Naive B cell (primary cell): ENCODE results near the gene MYO1C. TPM values are rescaled to one million over a fixed set of nuclear protein-coding genes. Genes with fewer than 3 reads are reported as not detected.

Experiments
- ATAC-seq, 2 donors: fragments of 150-1000 bp; cut with Tn5 transposase; 2 replicates each; pipeline ENCODE4 v1.10.0; 2021; ENCODE audit warnings: low read depth in 2 of 2, mild to moderate bottlenecking in 2 of 2, moderate library complexity in 2 of 2
- DNase-seq: peaks from one replicate; pipeline ENCODE4 v3.0.0; 2022
- H3K27ac Mint-ChIP-seq, 6 donors: one replicate each; pipeline ENCODE4 v1.8.0; 2020 to 2022; ENCODE audit warnings: mild to moderate bottlenecking in 6 of 6, mixed read lengths in 6 of 6, moderate library complexity in 5 of 6, inconsistent platforms in 2 of 6
- H3K27me3 Mint-ChIP-seq, 3 donors: one replicate each; pipeline ENCODE4 v1.8.0; 2021 to 2022; ENCODE audit warnings: mixed read lengths in 3 of 3, mild to moderate bottlenecking in 1 of 3
- H3K36me3 Mint-ChIP-seq, 2 donors: one replicate each; pipeline ENCODE4 v1.8.0; 2020 to 2022; ENCODE audit warnings: mixed read lengths in 2 of 2, inconsistent platforms in 1 of 2, mild to moderate bottlenecking in 1 of 2
- H3K4me1 Mint-ChIP-seq, 3 donors: one replicate each; pipeline ENCODE4 v1.8.0; 2020 to 2022; ENCODE audit warnings: mixed read lengths in 3 of 3, inconsistent platforms in 1 of 3, mild to moderate bottlenecking in 1 of 3, moderate library complexity in 1 of 3
- H3K4me3 Mint-ChIP-seq, 8 donors: one replicate each; pipeline ENCODE4 v1.8.0; 2020 to 2022; ENCODE audit warnings: mild to moderate bottlenecking in 8 of 8, mixed read lengths in 8 of 8, moderate library complexity in 8 of 8, inconsistent platforms in 2 of 8
- H3K9me3 Mint-ChIP-seq, 7 donors: one replicate each; pipeline ENCODE4 v1.8.0; 2020 to 2022; ENCODE audit warnings: mixed read lengths in 7 of 7, mild to moderate bottlenecking in 5 of 7, inconsistent platforms in 2 of 7, moderate library complexity in 1 of 7
- polyA plus RNA-seq, 6 donors: library from polyadenylated mRNA; unstranded; fragments of 300-500 nt; fragmentation: Illumina TruSeq; gene quantifications; one replicate each; pipeline ENCODE4 v1.2.3, GENCODE V29; 2021; ENCODE audit warnings: low read depth in 6 of 6

The MYO1C gene
- polyA plus RNA-seq, 6 donors from 2014 or later, result 12.0 to 32.5 (median 21.4) TPM

GRCh38 chr17:1487939-1488825, 4.3 kb downstream of the MYO1C start:
- H3K27me3 Mint-ChIP-seq, result no peaks in the 10 kb centered on the region
- DNase-seq, result peak; percentile 77
- H3K4me3 Mint-ChIP-seq, result peak overlapping the region; percentile 80 to 95 (median 90)
- H3K9me3 Mint-ChIP-seq, result no peaks in the 10 kb centered on the region
- H3K27ac Mint-ChIP-seq, result peak overlapping the region; percentile 71 to 100 (median 98)
- peaks cover 37 to 57% (median 54%) of the 10 kb centered on the region in 3 donors for H3K4me1 Mint-ChIP-seq
- H3K36me3 Mint-ChIP-seq, result no peaks in the 10 kb centered on the region
- ATAC-seq, result peak; percentile 18 to 26

GRCh38 chr17:1486802-1487695, 5.4 kb downstream of the MYO1C start:
- Mint-ChIP-seq H3K27me3 (no peaks in the 10 kb centered on the region), H3K4me1 (peaks cover 38 to 54% (median 48%) of the 10 kb centered on the region in 3 donors), H3K36me3 (peaks cover 0 to 5% of the 10 kb centered on the region in 2 donors), H3K4me3 (peak overlapping the region; percentile 80 to 95 (median 90)), H3K27ac (peak overlapping the region; percentile 96 to 100 (median 99)), H3K9me3 (no peaks in the 10 kb centered on the region)
- DNase-seq (peak; percentile 93), ATAC-seq (peak; percentile 34)

- Mint-ChIP-seq H3K9me3 (no peaks in the 10 kb centered on the region), H3K27me3 (no peaks in the 10 kb centered on the region), H3K4me1 (peaks cover 39 to 52% (median 49%) of the 10 kb centered on the region in 3 donors), H3K4me3 (peak overlapping the region; percentile 88 to 98 (median 95)), H3K36me3 (peaks cover 0 to 17% of the 10 kb centered on the region in 2 donors), H3K27ac (peak overlapping the region in 5 of 6 donors; percentile 96 to 100 (median 99))
- ATAC-seq (peak; percentile 21 to 25), DNase-seq (peak; percentile 65)
Observed at GRCh38 chr17:1485423-1486376, 6.8 kb downstream of the MYO1C start.

- Mint-ChIP-seq H3K4me3 (peak overlapping the region; percentile 88 to 98 (median 95)), H3K4me1 (peaks cover 34 to 44% (median 41%) of the 10 kb centered on the region in 3 donors), H3K36me3 (peaks cover 0 to 17% of the 10 kb centered on the region in 2 donors), H3K27ac (peak overlapping the region; percentile 96 to 100 (median 99)), H3K27me3 (no peaks in the 10 kb centered on the region), H3K9me3 (no peaks in the 10 kb centered on the region)
- ATAC-seq (peak; percentile 69), DNase-seq (peak; percentile 95)
Observed at GRCh38 chr17:1484676-1485422, 7.6 kb downstream of the MYO1C start.

GRCh38 chr17:1484060-1484535, 8.4 kb downstream of the MYO1C start:
- H3K27ac Mint-ChIP-seq, result peak overlapping the region; percentile 44 to 100 (median 94)
- peaks cover 0 to 17% of the 10 kb centered on the region in 2 donors for H3K36me3 Mint-ChIP-seq
- no peak for ATAC-seq

GRCh38 chr17:1482680-1483079, 9.8 kb downstream of the MYO1C start:
- Mint-ChIP-seq H3K4me3 (peak overlapping the region in 1 of 8 donors; percentile 15), H3K27ac (peak overlapping the region in 2 of 6 donors; percentile 76 to 94), H3K9me3 (no peaks in the 10 kb centered on the region), H3K27me3 (no peaks in the 10 kb centered on the region), H3K4me1 (peaks cover 31 to 32% (median 31%) of the 10 kb centered on the region in 3 donors), H3K36me3 (peaks cover 0 to 26% of the 10 kb centered on the region in 2 donors)
- DNase-seq (no peak), ATAC-seq (no peak)

More at GRCh38 chr17:1484060-1484535, 8.4 kb downstream of the MYO1C start:
- no peak for DNase-seq
- Mint-ChIP-seq H3K27me3 (no peaks in the 10 kb centered on the region), H3K4me3 (peak overlapping the region; percentile 84 to 98 (median 94)), H3K9me3 (no peaks in the 10 kb centered on the region), H3K4me1 (peaks cover 33 to 40% (median 34%) of the 10 kb centered on the region in 3 donors)

- Mint-ChIP-seq H3K4me3 (peak overlapping the region in 1 of 8 donors; percentile 79), H3K36me3 (peaks cover 0 to 26% of the 10 kb centered on the region in 2 donors), H3K27me3 (no peaks in the 10 kb centered on the region), H3K9me3 (no peaks in the 10 kb centered on the region), H3K27ac (peak overlapping the region in 4 of 6 donors; percentile 66 to 88 (median 78)), H3K4me1 (peaks cover 24 to 32% (median 32%) of the 10 kb centered on the region in 3 donors)
- DNase-seq, result no peak
- no peak for ATAC-seq
Observed at GRCh38 chr17:1481736-1482135, 10.8 kb downstream of the MYO1C start.

GRCh38 chr17:1480747-1481465, 11.6 kb downstream of the MYO1C start:
- peak overlapping the region in 2 of 6 donors; percentile 42 to 66 for H3K27ac Mint-ChIP-seq
- DNase-seq, result no peak

GRCh38 chr17:1478418-1478817, 14.1 kb downstream of the MYO1C start:
- Mint-ChIP-seq H3K27me3 (no peaks in the 10 kb centered on the region), H3K4me1 (peaks cover 30 to 54% (median 49%) of the 10 kb centered on the region in 3 donors), H3K36me3 (peaks cover 0 to 26% of the 10 kb centered on the region in 2 donors), H3K4me3 (no peak overlapping the region), H3K27ac (peak overlapping the region in 1 of 6 donors; percentile 47), H3K9me3 (no peaks in the 10 kb centered on the region)
- ATAC-seq, result no peak
- DNase-seq, result no peak

More at GRCh38 chr17:1480747-1481465, 11.6 kb downstream of the MYO1C start:
- Mint-ChIP-seq H3K4me1 (peaks cover 23 to 37% (median 35%) of the 10 kb centered on the region in 3 donors), H3K9me3 (no peaks in the 10 kb centered on the region), H3K4me3 (peak overlapping the region in 3 of 8 donors; percentile 6 to 42 (median 25)), H3K36me3 (peaks cover 0 to 26% of the 10 kb centered on the region in 2 donors), H3K27me3 (no peaks in the 10 kb centered on the region)
- ATAC-seq, result no peak

GRCh38 chr17:1475321-1475854, 17.1 kb downstream of the MYO1C start:
- Mint-ChIP-seq H3K27ac (peak overlapping the region in 5 of 6 donors; percentile 39 to 97 (median 92)), H3K4me1 (peaks cover 33 to 64% (median 61%) of the 10 kb centered on the region in 3 donors), H3K27me3 (no peaks in the 10 kb centered on the region), H3K4me3 (peak overlapping the region in 6 of 8 donors; percentile 65 to 79 (median 74)), H3K9me3 (no peaks in the 10 kb centered on the region), H3K36me3 (peaks cover 0 to 9% of the 10 kb centered on the region in 2 donors)
- ATAC-seq (no peak), DNase-seq (no peak)
